ENCODE data around the gene FXYD3. TPM values are rescaled to one million over a fixed set of nuclear protein-coding genes. Genes with fewer than 3 reads are reported as not detected.
"Not testable (repeated sequence)": the region's sequence is repeated elsewhere in the genome, so short reads cannot be mapped to it uniquely, and the experiment has no call there.

Gene FXYD3
- total and polyA plus RNA-seq, 4 donors, result 130 to 467 (median 160) TPM

DNA sequence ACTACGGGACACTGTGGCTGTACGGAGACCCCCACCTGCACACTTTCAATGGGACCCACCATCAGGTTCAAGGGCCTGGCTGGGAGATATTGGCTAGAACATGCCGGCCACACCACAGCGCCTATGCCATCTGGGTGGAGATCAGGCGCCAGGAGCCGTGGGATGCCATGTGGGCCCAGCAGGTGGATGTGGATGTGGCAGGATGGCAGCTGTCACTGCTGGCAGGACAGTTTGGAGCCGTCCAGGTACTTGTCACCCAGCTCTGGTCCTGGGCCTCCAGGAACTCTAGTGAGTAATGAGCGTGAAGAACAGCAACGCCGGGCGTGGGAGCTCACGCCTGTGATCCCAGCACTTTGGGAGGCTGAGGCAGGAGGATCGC lies 15.7 kb upstream of the FXYD3 start:
- TF ChIP-seq, protein P1, sequence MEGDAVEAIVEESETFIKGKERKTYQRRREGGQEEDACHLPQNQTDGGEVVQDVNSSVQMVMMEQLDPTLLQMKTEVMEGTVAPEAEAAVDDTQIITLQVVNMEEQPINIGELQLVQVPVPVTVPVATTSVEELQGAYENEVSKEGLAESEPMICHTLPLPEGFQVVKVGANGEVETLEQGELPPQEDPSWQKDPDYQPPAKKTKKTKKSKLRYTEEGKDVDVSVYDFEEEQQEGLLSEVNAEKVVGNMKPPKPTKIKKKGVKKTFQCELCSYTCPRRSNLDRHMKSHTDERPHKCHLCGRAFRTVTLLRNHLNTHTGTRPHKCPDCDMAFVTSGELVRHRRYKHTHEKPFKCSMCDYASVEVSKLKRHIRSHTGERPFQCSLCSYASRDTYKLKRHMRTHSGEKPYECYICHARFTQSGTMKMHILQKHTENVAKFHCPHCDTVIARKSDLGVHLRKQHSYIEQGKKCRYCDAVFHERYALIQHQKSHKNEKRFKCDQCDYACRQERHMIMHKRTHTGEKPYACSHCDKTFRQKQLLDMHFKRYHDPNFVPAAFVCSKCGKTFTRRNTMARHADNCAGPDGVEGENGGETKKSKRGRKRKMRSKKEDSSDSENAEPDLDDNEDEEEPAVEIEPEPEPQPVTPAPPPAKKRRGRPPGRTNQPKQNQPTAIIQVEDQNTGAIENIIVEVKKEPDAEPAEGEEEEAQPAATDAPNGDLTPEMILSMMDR (IDR thresholded peaks at IDR 0.05; ENCODE audit: control extremely low read depth, extremely low read depth), result no peak

DNA sequence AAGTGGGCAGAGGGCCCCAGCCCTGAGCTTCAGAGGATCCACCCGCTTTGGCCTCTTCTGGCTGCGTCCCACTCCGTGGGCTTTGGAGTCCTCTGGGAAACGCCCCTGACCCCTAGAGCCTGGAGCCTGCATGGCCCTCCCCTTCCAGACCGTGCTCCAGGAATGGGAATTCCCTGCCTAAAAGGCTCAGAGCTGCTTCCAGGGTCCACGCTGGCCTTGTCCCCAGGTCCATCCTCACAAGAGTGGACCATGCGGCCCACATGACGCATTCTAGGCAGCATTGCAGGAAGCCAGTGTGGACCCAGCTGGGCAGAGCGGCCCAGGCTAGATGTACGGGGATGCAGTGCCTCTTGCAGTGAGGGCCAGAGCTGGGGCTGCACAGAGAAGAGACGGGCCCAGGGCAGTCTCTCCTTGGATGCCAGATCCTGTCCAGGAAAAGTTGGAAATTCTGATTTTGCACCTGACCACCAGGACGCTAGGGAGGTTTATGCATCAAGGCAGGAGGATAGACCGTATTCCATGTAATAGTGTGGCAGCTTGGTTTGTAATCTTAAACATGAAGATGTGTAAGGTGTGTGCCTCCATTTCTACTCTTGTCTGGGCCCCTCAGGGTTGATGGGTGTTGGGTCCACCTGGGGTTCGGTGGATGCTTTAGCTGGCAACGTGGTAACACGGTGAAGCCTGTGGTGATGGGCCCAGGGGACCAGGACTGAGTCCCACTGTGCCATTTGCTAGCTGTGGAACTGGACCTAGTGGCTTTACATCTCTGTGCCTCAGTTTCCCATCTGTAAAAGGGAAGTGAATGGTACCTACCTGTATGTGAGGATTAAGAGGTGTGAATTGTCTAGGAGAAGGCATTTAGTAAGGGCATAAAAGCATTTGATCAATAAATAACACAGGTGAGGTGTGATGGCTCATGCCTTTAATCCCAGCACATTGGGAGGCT lies 14.8 kb upstream of the FXYD3 start:
- Histone ChIP-seq H3K4me1 (ENCODE audit: control insufficient read depth in 5 of 5, insufficient read depth in 5 of 5, low read length in 5 of 5) (no peaks in the 10 kb centered on the region), H3K27ac (ENCODE audit: low read depth in 1 of 2, low read length in 1 of 2) (no peak overlapping the region), H3K9ac (ENCODE audit: insufficient read depth in 1 of 2, low read length in 2 of 2) (no peak overlapping the region), H3K9me3 (ENCODE audit: control insufficient read depth in 4 of 4, insufficient read depth in 3 of 4, low read length in 3 of 4) (peaks cover 0 to 2% (median 0%) of the 10 kb centered on the region in 4 donors), H3K4me3 (no peak overlapping the region), H3K36me3 (ENCODE audit: control insufficient read depth in 4 of 4, insufficient read depth in 4 of 4, low read length in 4 of 4) (no peaks in the 10 kb centered on the region), H3K27me3 (ENCODE audit: control insufficient read depth in 3 of 3, insufficient read depth in 3 of 3, low read length in 2 of 3) (no peaks in the 10 kb centered on the region)
- ATAC-seq (ENCODE audit: insufficient read depth, low FRiP score) (no peak), DNase-seq (no peak)
- 83 to 92% methylated on average over 16 of the region's 16 CpGs for WGBS, 2 donors
- TF ChIP-seq, protein P1 (IDR thresholded peaks at IDR 0.05; ENCODE audit: control extremely low read depth, extremely low read depth), result no peak

More for the DNA sequence above, 15.7 kb upstream of the FXYD3 start:
- 93 to 94% methylated on average over 13 of the region's 13 CpGs for WGBS, 2 donors
- no peaks in the 10 kb centered on the region for H3K36me3 ChIP-seq (ENCODE audit: control insufficient read depth in 4 of 4, insufficient read depth in 4 of 4, low read length in 4 of 4)
- ATAC-seq (ENCODE audit: insufficient read depth, low FRiP score) (no peak), DNase-seq (no peak)
- H3K27ac ChIP-seq (ENCODE audit: low read depth in 1 of 2, low read length in 1 of 2), result no peak overlapping the region
- no peaks in the 10 kb centered on the region for H3K4me1 ChIP-seq (ENCODE audit: control insufficient read depth in 5 of 5, insufficient read depth in 5 of 5, low read length in 5 of 5)
- H3K4me3 ChIP-seq, result no peak overlapping the region
- no peaks in the 10 kb centered on the region for H3K27me3 ChIP-seq (ENCODE audit: control insufficient read depth in 3 of 3, insufficient read depth in 3 of 3, low read length in 2 of 3)
- H3K9me3 ChIP-seq (ENCODE audit: control insufficient read depth in 4 of 4, insufficient read depth in 3 of 4, low read length in 3 of 4), result peaks cover 0 to 2% (median 0%) of the 10 kb centered on the region in 4 donors
- H3K9ac ChIP-seq (ENCODE audit: insufficient read depth in 1 of 2, low read length in 2 of 2), result no peak overlapping the region

DNA sequence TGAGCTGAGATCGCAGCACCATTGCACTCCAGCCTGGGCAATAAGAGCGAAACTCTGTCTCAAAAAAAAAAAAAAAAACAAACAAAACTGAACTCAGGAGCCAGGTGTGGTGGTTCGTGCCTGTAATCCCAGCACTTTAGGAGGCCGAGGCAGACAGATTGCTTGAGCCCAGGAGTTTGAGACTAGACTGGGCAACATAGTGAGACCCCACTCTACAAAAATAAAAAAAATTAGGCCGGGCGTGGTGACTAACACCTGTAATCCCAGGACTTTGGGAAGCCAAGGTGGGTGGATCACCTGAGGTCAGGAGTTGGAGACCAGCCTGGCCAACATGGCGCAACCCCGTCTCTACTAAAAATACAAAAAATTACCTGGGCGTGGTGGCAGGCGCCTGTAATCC lies 13.7 kb upstream of the FXYD3 start:
- not testable (repeated sequence) for H3K9ac ChIP-seq (ENCODE audit: insufficient read depth in 1 of 2, low read length in 2 of 2); DNase-seq; H3K27ac ChIP-seq (ENCODE audit: low read depth in 1 of 2, low read length in 1 of 2); H3K4me3 ChIP-seq; H3K36me3 ChIP-seq (ENCODE audit: control insufficient read depth in 4 of 4, insufficient read depth in 4 of 4, low read length in 4 of 4); ATAC-seq (ENCODE audit: insufficient read depth, low FRiP score); H3K9me3 ChIP-seq (ENCODE audit: control insufficient read depth in 4 of 4, insufficient read depth in 3 of 4, low read length in 3 of 4); H3K27me3 ChIP-seq (ENCODE audit: control insufficient read depth in 3 of 3, insufficient read depth in 3 of 3, low read length in 2 of 3); H3K4me1 ChIP-seq (ENCODE audit: control insufficient read depth in 5 of 5, insufficient read depth in 5 of 5, low read length in 5 of 5)
- 95 to 100% methylated on average over 10 of the region's 10 CpGs for WGBS, 2 donors

DNA sequence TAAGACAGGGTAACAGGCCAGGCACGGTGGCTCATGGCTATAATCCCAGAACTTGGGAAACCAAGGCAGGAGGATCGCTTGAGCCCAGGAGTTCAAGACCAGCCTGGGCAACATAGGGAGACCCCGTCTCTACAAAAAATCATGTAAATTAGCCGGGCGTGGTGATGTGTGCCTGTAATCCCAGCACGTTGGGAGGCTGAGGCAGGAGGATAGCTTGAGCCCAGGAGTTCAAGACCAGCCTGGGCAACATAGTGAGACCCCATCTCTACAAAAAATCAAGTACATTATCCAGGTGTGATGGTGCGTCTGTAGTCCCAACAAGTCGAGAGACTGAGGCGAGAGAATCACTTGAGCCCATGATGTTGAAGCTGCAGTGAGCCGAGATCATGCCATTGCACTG lies 12.0 kb upstream of the FXYD3 start:
- H3K9me3 ChIP-seq (ENCODE audit: control insufficient read depth in 4 of 4, insufficient read depth in 3 of 4, low read length in 3 of 4); H3K4me1 ChIP-seq (ENCODE audit: control insufficient read depth in 5 of 5, insufficient read depth in 5 of 5, low read length in 5 of 5); H3K27me3 ChIP-seq (ENCODE audit: control insufficient read depth in 3 of 3, insufficient read depth in 3 of 3, low read length in 2 of 3); H3K36me3 ChIP-seq (ENCODE audit: control insufficient read depth in 4 of 4, insufficient read depth in 4 of 4, low read length in 4 of 4); DNase-seq; H3K27ac ChIP-seq (ENCODE audit: low read depth in 1 of 2, low read length in 1 of 2); ATAC-seq (ENCODE audit: insufficient read depth, low FRiP score); H3K9ac ChIP-seq (ENCODE audit: insufficient read depth in 1 of 2, low read length in 2 of 2); H3K4me3 ChIP-seq: not testable (repeated sequence)
- 77 to 79% methylated on average over 10 of the region's 10 CpGs for WGBS, 2 donors
